ENCODE data around the gene ONECUT2. TPM values are rescaled to one million over a fixed set of nuclear protein-coding genes. Genes with fewer than 3 reads are reported as not detected.

The ONECUT2 gene
- polyA plus RNA-seq, 4 donors, result 0.08 to 0.24 (median 0.14) TPM

GRCh38 chr18:57430079-57431001, 4.8 kb upstream of the ONECUT2 start:
- DNase-seq (ENCODE audit: low read depth in 4 of 4, low spot score in 3 of 4), result no peak

DNA sequence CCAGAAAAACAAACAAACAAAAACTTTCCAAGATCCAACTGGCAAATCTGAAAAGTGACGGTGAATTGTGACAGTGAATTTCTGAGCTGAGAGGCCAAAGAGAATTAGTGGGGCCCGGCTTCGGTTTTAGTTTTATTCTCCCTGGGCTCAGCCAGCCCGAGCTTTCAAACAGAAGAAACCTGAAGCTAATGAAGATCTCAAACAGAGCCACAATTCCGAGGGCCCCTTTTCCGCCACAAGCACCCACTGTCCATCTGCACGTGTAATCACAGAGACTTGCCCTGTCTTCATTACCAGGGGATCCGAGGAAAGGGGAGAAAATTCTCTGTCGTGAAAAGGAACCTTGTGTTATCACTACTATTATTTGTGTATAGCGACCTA, 4.2 kb upstream of the ONECUT2 start:
- DNase-seq (ENCODE audit: low read depth in 4 of 4, low spot score in 3 of 4), result no peak

DNA sequence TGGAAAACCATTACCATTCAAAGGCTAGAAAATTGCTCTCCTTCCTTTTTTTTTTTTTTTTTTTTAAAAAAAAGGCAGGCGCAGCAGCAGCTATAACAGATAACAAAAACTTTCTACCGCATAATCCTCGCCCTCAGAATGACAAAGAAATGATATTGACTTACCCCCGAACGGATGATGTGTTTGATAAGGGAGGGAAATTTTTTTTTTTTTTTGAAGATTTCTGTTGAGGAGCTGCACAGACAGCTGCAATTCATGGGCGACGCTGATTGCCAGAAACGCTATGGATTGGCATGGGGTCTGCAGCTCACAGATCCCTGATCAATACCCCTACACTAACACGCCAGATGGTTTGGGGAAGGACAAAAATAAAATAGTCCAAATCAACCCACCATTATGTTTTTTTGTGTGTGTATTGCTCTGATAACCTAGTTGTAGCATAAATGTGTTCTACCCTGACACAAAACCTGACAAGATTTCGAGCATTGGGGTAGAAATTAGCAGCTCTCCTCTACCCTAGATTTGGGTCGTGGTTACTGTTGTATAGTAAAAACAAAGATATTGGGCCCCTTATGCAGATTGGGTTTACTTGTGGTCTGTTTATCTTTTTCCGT, 3.6 kb upstream of the ONECUT2 start:
- DNase-seq (ENCODE audit: low read depth in 4 of 4, low spot score in 3 of 4), result no peak

GRCh38 chr18:57432140-57432539, 3.0 kb upstream of the ONECUT2 start:
- DNase-seq (ENCODE audit: low read depth in 4 of 4, low spot score in 3 of 4), result no peak

DNA sequence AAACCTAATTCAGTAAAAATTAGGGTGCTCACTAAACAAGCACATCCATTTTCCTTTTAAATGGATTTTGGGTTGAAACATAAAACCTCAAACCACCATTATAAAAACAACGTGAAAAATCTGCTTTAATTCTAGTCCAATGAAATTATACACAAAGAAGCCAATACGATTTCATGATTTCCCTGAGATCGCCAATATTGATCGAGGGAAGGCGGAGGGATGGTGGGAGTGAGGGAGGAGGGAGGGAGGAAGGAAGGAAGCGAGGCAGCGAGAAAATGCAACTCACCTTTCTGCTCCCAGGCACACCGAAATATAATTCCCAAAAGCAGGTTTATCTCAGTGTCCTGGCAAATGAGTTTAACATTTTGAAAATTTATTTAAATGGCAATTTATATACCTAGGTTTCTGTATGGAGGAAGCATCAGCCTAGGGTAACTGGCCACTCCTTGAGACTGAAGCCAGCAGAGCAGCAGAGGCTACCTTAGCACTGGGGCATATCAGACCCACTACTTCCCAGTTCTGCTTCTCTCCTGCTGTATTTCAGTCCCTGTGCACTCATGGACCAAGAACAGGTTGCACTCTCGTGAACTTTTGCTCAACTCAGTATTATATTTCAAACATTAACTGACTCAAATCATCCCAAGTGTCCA, 2.3 kb upstream of the ONECUT2 start:
- DNase-seq (ENCODE audit: low read depth in 4 of 4, low spot score in 3 of 4), result no peak

DNA sequence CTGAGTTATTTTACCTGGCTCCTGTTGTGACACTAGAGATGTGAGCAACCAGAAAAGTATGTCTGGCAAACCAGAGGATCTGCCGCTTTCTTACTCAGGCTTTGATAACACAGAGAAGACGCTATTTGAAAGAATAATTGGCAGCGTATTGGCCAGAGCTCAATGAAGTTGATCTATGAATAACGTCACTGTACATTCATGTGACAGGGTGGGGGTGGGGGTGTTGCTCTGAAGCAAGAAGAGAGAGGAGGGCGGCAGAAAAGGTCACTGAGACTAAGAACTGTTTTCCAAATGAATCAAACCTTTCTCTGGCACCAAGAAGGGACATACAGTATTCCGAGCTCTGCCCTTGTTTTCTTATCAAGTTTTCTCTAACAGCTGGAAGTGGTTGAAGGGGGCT, 1.7 kb upstream of the ONECUT2 start:
- DNase-seq (ENCODE audit: low read depth in 4 of 4, low spot score in 3 of 4), result no peak

- DNase-seq (ENCODE audit: low read depth in 4 of 4, low spot score in 3 of 4), result no peak
These were observed 1.1 kb upstream of the ONECUT2 start for GRCh38 chr18:57433934-57434535.

GRCh38 chr18:57435846-57436190, 644 bp downstream of the ONECUT2 start:
- DNase-seq (ENCODE audit: low read depth in 4 of 4, low spot score in 3 of 4), result no peak

DNA sequence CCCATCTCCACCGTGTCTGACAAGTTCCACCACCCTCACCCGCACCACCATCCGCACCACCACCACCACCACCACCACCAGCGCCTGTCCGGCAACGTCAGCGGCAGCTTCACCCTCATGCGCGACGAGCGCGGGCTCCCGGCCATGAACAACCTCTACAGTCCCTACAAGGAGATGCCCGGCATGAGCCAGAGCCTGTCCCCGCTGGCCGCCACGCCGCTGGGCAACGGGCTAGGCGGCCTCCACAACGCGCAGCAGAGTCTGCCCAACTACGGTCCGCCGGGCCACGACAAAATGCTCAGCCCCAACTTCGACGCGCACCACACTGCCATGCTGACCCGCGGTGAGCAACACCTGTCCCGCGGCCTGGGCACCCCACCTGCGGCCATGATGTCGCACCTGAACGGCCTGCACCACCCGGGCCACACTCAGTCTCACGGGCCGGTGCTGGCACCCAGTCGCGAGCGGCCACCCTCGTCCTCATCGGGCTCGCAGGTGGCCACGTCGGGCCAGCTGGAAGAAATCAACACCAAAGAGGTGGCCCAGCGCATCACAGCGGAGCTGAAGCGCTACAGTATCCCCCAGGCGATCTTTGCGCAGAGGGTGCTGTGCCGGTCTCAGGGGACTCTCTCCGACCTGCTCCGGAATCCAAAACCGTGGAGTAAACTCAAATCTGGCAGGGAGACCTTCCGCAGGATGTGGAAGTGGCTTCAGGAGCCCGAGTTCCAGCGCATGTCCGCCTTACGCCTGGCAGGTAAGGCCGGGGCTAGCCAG, 1.2 kb downstream of the ONECUT2 start:
- no peak for DNase-seq (ENCODE audit: low read depth in 4 of 4, low spot score in 3 of 4)

DNA sequence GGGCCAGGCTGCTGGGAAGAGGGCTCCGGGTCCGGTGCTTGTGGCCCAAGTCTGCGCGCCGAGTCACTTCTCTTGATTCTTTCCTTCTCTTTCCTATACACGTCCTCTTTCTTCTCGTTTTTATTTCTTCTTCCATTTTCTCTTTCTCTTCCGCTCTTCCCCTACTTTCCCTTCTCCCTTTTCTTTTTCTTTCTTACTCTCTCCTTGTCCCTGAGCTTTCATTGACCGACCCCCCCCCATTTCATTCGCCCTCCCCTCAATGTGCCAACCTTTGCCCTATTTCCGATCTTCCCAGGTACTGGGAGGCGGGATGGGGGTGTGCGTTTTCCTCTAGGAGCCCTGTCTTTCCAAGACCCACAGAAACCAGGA, 1.8 kb downstream of the ONECUT2 start:
- no peak for DNase-seq (ENCODE audit: low read depth in 4 of 4, low spot score in 3 of 4)

GRCh38 chr18:57437402-57437765, 2.2 kb downstream of the ONECUT2 start:
- DNase-seq (ENCODE audit: low read depth in 4 of 4, low spot score in 3 of 4), result no peak

GRCh38 chr18:57437766-57438671, 2.8 kb downstream of the ONECUT2 start:
- DNase-seq (ENCODE audit: low read depth in 4 of 4, low spot score in 3 of 4), result no peak

- no peak for DNase-seq (ENCODE audit: low read depth in 4 of 4, low spot score in 3 of 4)
These were observed 3.8 kb downstream of the ONECUT2 start for GRCh38 chr18:57438743-57439608.

GRCh38 chr18:57439609-57439968, 4.4 kb downstream of the ONECUT2 start:
- no peak for DNase-seq (ENCODE audit: low read depth in 4 of 4, low spot score in 3 of 4)

- DNase-seq (ENCODE audit: low read depth in 4 of 4, low spot score in 3 of 4), result no peak
These were observed 4.8 kb downstream of the ONECUT2 start for GRCh38 chr18:57439985-57440330.

DNA sequence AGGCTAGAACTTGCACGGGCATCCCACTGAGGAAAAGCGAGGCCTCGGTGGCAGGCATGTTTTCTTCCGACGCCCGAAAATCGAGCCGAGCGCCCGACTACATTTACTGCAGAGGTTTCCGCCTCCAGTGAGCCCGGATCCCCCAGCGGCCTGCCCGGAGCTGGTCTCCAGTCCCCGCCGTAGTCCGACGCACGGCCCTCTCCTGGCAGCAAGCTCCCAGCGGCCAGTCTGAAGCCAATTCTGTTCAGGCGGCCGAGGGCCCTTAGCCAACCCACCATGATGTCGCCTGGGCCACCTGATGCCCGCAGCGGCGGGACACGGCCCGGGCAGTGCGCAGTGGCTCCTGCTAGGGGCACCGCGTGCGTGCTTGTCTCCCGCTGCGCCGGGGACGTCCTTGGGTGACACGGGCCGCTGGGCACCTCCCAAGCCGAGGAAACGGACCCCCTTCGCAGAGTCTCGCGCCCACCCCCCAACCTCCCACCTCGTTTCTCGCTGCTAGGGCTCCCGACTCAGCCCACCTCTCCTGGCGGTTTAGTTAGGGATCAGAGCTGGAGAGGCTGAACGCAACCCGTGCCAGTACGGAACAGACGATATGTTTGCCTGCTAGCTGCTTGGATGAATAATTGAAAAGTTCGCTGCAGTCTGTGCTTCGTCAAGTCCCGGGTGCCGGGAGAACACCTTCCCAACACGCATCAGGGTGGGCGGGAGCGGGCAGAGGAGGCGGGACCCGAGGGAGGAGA, 5.3 kb downstream of the ONECUT2 start:
- DNase-seq (ENCODE audit: low read depth in 4 of 4, low spot score in 3 of 4), result no peak

- no peak for DNase-seq (ENCODE audit: low read depth in 4 of 4, low spot score in 3 of 4)
These were observed 6.1 kb downstream of the ONECUT2 start for GRCh38 chr18:57441071-57441794.

DNA sequence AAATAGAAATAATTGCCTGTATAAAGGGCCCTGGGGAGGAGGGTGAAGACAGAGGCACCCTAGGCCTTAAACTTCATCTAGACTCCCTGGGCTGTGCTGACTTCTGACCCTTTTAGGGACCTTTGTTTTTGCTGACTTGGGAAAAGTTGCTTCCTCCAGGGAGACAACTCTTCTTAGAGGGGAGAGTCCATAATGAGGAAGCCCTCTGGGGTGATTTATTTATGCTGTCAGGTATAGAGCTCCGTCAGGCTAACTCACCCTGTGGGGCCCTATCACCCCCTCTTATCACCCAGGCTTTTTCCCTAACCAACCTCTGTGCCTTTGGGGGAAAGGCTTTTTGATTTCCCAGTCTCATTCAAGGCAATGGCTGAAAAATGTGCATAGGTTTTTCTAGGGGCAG, 8.1 kb downstream of the ONECUT2 start:
- no peak for DNase-seq (ENCODE audit: low read depth in 4 of 4, low spot score in 3 of 4)
